Measurements from ENCODE around the gene KCNMB1.

The KCNMB1 gene

GRCh38 chr5:170361616-170362015 is 27.6 kb downstream of the KCNMB1 start:
- no peak for DNase-seq (ENCODE audit: low read depth)
- no peak for TF ChIP-seq CTCF (IDR thresholded peaks at IDR 0.05; ENCODE audit: low read depth, low read length, missing control alignments)
- H3K4me3 ChIP-seq (ENCODE audit: low read depth, low read length), result no peak overlapping the region

GRCh38 chr5:170361116-170361515 is 28.1 kb downstream of the KCNMB1 start:
- DNase-seq (ENCODE audit: low read depth), result no peak
- no peak overlapping the region for H3K4me3 ChIP-seq (ENCODE audit: low read depth, low read length)
- TF ChIP-seq CTCF (IDR thresholded peaks at IDR 0.05; ENCODE audit: low read depth, low read length, missing control alignments), result no peak

GRCh38 chr5:170360709-170361108 is 28.5 kb downstream of the KCNMB1 start:
- TF ChIP-seq CTCF (IDR thresholded peaks at IDR 0.05; ENCODE audit: low read depth, low read length, missing control alignments), result no peak
- no peak for DNase-seq (ENCODE audit: low read depth)
- no peak overlapping the region for H3K4me3 ChIP-seq (ENCODE audit: low read depth, low read length)

DNA sequence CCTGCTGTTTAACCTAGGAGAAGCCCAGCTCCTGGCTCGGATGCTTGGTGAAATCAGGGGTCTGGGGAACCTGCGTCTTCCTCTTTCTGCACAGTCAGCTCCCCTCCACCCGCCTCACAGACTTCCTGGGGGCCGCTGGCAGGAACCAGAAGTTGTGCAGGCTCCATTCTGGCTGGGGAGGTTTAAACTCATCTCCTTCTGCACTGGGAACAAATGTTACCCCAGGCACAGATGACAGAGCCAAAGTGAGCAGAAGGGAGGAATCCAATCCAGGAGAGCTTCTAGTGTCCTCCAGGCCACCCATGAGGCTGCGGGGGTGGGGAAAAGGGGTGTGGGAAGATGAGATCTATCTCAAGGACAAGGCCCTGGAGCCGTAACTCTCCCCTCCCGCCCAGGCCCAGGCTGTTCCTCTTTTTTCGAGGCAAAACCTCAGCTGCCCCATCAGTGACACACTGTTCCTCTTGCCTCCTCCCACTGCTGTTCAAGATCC is 31.2 kb downstream of the KCNMB1 start:
- no peak for TF ChIP-seq CTCF (IDR thresholded peaks at IDR 0.05; ENCODE audit: low read depth, low read length, missing control alignments)
- no peak overlapping the region for H3K4me3 ChIP-seq (ENCODE audit: low read depth, low read length)
- DNase-seq (ENCODE audit: low read depth), result no peak

DNA sequence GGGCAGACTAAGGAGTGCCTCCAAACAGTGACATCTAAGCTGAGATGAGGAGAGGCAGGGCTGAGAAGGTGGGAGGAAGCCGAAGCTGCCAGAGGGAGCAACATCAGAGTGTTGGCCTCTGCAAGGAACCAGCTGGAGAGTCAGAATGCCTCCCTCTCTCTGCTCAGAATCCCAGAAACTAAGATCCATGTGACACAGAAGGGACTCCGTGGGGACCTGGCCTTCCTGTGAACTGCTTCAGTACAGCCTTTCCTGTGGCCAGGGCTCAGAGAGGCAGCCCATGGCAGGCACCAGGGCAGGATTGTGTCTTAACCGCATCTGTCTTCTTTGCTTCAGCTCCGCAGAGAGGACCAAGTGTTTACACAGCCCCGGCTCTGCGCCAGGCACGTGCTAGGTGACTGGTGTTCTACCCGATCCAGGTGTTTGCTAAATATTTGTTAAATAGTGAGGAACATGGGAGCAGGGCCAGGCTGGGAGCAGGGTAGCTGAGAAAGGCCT is 33.5 kb downstream of the KCNMB1 start:
- no peak for DNase-seq (ENCODE audit: low read depth)
- H3K4me3 ChIP-seq (ENCODE audit: low read depth, low read length), result no peak overlapping the region

GRCh38 chr5:170353961-170354360 is 35.2 kb downstream of the KCNMB1 start:
- no peak for TF ChIP-seq CTCF (IDR thresholded peaks at IDR 0.05; ENCODE audit: low read depth, low read length, missing control alignments)
- no peak overlapping the region for H3K4me3 ChIP-seq (ENCODE audit: low read depth, low read length)
- no peak for DNase-seq (ENCODE audit: low read depth)

More for the DNA sequence above, 33.5 kb downstream of the KCNMB1 start:
- TF ChIP-seq CTCF (IDR thresholded peaks at IDR 0.05; ENCODE audit: low read depth, low read length, missing control alignments), result no peak

DNA sequence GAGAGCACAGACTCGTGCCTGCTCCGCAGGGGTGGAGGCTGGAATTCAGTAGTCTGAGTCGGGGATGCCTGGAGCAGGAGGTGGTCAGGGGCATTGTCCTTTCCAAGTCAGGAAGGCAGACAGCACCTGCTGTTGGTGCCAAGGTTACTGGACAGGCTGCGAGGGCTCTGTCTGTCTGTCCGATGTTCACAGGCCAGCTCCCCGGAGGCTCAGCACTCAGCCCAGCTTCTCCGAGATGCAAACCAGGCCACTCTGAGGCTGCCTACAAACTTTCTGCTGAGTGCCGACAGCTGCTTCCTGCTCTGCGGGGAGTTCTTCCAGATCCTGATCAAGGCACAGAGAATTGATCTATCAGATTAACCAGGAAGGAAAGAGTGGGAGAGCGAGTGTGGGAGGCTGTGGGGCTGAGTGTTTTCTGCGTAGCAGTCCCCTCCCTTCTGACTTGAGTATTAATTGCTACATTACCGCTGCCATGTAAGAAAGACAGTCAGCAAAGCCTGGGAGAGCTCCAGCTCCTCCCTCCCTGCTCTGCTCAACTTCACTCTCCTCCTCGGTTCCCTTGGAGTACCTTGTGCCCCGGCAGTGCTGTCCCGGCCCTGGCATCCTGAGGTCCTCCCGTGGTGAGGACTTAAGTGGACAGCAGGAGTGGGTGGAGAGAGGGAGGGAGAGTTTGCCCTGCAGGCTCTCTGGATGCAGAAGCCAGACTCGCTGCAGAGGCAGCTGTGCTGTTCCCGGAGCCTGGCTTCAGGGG is 36.0 kb downstream of the KCNMB1 start:
- TF ChIP-seq CTCF (IDR thresholded peaks at IDR 0.05; ENCODE audit: low read depth, low read length, missing control alignments), result no peak
- no peak for DNase-seq (ENCODE audit: low read depth)
- H3K4me3 ChIP-seq (ENCODE audit: low read depth, low read length), result no peak overlapping the region
